GM19452 (cell line): ENCODE data around the gene KLHDC10.
A peak's percentile ranks its signal among the peaks of the same experiment; 100 is the strongest.
"Not testable (repeated sequence)": the region's sequence is repeated elsewhere in the genome, so short reads cannot be mapped to it uniquely, and the experiment has no call there.

Experiments used
- ATAC-seq: cut with Tn5 transposase; IDR thresholded peaks from one replicate; pipeline ENCODE4 v1.9.1; 2021; ENCODE audit not compliant: unreplicated experiment

KLHDC10 gene

DNA sequence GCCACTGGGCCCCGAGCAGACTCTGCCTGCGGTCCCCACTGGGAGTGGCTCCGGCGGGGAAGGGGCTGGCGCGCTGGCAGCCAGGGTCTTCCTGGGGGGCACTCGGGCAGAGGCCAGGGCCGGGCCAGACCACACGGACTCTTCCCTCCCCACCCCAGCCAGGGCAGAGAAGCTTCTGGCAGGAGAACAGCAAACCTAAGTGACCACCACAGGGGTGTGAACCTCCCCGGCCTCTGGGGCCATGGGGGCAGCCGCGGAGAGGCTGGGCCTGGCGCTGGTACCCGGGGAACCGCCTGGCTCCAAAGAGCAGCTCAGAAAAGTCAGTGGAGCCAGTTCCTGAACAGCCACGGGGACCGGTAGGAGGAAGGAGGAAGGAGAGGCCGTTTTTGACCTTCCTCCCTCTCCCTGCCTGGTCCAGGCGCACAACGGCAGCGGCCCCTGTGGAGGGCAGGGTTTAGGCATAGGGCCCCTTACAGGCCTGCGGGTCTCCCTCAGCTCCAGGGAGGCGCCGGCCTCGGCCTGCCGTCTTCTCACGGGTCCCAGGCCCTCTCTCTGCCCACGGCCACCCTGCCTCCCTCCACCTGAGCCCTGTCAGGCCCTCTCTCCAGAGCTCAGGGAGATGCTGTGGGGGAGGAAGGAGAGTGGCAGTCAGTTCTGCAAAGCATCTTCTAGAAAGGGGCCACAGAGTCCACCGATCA, 83.0 kb downstream of the KLHDC10 start:
- ATAC-seq, result no peak

GRCh38 chr7:130154131-130154500, 83.8 kb downstream of the KLHDC10 start:
- ATAC-seq, result no peak

- no peak for ATAC-seq
These were observed 84.4 kb downstream of the KLHDC10 start for GRCh38 chr7:130154501-130155317.

GRCh38 chr7:130156140-130156539, 85.8 kb downstream of the KLHDC10 start:
- ATAC-seq, result no peak

- no peak for ATAC-seq
These were observed 87.4 kb downstream of the KLHDC10 start for GRCh38 chr7:130157700-130158099.

DNA sequence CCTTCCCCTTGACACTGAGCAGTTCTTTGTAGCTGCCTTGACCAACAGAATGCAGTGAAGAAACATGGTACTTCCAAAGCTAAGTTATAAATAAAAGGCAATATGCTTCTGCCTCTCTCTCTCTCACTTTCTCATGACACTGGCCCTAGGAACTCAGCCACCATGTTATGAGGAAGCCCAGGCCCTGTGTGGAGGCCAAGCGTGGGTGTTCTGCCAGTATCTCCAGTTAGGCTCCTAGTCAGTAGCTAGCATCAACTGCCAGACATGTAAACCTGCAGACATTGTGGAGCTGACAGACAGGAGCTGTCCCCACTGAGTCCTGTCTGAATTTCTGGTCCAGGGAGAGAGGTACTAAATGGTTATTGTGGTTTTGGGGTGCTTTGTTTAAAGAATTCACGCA, 89.7 kb downstream of the KLHDC10 start:
- no peak for ATAC-seq

DNA sequence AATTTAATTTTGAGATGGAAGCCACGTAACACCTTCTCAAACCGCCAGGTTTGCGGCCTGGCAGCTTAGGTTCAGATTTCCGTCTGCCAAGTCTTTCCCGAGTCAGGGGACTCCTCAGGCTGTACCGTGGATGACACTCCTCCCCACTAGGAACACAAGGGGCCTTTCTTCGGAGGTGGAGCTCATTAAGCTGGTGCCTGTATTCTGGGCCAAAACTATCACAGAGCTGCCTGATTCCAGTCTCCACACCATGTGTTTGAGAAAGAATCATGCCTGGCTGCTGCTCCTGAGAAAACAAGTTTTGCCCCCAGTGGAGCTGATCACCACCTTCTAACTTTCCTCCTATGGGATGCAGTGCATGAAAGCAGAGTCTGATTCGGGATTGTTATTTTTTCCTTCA, 90.1 kb downstream of the KLHDC10 start:
- no peak for ATAC-seq

- ATAC-seq, result no peak
These were observed 91.9 kb downstream of the KLHDC10 start for GRCh38 chr7:130162196-130162595.

GRCh38 chr7:130174237-130174959, 104.1 kb downstream of the KLHDC10 start:
- ATAC-seq, result no peak

DNA sequence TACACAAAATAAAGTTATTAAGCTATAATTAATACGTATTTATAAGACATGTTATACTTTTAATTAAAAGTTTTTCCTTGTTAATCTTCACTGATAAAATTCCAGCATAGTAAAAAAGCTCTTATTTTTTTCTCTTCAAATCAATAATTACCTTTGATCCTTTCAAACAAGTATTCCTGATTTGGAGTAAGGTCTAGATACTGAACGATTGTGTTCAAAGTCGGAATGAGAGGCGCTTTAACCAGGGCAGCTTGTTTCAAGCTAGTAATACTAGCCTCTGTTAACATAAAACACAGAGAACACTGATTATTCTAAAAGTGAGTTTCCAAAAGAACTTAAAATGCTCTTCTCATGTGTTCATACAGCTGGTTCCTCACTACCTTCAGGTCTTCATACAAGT, 107.9 kb downstream of the KLHDC10 start:
- ATAC-seq, result no peak

DNA sequence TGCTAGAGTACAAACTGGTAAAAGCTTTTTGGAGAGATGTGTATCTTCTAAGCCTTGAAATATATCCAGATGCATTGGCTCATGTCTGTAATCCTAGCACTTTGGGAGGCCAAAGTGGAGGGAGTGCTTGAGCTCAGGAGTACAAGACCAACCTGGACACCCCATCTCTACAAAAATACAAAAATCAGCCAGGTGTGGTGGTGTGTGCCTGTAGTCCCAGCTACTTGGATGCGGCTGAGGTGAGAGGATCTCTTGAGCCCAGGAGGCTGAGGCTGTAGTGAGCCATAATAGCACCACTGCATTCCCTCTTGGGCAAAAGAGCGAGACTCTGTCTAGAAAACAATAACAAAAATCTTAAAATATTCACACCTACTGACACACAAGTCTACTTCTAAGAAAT, 109.3 kb downstream of the KLHDC10 start:
- ATAC-seq, result no peak

DNA sequence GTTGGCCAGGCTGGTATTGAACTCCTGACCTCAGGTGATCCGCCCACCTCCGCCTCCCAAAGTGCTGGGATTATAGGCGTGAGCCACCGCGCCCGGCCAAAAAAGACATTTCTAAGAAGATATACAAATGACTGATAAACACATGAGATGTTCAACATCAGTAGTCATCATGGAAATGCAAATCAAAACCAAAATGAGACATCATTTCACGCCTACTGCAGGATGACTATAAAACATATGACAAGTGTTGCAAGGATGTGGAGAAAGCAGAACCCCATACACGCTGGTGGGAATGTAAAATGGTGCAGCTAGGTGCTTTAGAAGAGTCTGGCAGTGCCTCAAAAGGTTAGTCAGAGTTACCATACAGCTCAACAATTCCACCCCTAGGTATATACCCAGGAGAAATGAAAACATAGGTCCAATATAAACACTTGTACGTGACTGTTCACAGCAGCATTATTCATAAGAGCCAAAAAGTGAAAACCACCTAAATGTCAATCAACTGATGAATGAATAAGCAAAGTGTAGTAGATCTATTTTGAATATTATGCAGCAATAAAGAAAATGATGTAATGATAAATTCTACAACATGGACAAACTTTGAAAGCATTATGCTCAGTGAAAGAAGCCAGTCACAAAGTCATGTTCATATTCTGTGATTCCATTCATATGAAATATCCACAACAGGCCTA, 110.4 kb downstream of the KLHDC10 start:
- no peak for ATAC-seq

DNA sequence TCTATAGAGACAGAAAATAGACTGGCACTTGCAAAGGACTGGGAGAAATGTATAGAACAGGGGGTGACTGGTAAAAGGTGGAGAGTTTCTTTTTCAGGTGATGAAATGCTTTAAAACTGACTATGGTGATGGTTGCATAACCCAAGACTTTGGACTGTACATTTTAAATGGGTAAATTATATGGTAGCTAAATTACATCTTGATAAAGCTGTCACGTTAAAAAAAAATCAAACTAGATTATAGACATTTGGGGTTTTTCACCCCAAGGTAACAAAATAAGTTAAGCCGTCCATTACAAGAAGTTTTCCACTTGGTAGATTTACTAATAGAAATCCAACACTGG, 110.9 kb downstream of the KLHDC10 start:
- no peak for ATAC-seq

GRCh38 chr7:130182990-130183389, 112.7 kb downstream of the KLHDC10 start:
- peak; percentile 69 for ATAC-seq

GRCh38 chr7:130184349-130184748, 114.0 kb downstream of the KLHDC10 start:
- ATAC-seq, result not testable (repeated sequence)
